Activated naive CD4-positive, alpha-beta T cell treated with anti-CD3 and anti-CD28 coated beads, Interleukin-2, amount 50 U/mL, for 24 hours (primary cell): ENCODE measurements around the gene EPN3.

Experiments used
- H3K27ac Mint-ChIP-seq: one replicate; pipeline ENCODE4 v1.8.0; 2021; ENCODE audit warnings: mild to moderate bottlenecking, mixed read lengths
- H3K27me3 Mint-ChIP-seq: one replicate; pipeline ENCODE4 v1.8.0; 2021; ENCODE audit warnings: mixed read lengths
- H3K36me3 Mint-ChIP-seq: one replicate; pipeline ENCODE4 v1.8.0; 2021; ENCODE audit warnings: mixed read lengths
- H3K4me1 Mint-ChIP-seq: one replicate; pipeline ENCODE4 v1.8.0; 2021; ENCODE audit warnings: mixed read lengths
- H3K4me3 Mint-ChIP-seq: one replicate; pipeline ENCODE4 v1.8.0; 2021; ENCODE audit warnings: mild to moderate bottlenecking, mixed read lengths
- H3K9me3 Mint-ChIP-seq: one replicate; pipeline ENCODE4 v1.8.0; 2021; ENCODE audit warnings: mixed read lengths

Gene EPN3

DNA sequence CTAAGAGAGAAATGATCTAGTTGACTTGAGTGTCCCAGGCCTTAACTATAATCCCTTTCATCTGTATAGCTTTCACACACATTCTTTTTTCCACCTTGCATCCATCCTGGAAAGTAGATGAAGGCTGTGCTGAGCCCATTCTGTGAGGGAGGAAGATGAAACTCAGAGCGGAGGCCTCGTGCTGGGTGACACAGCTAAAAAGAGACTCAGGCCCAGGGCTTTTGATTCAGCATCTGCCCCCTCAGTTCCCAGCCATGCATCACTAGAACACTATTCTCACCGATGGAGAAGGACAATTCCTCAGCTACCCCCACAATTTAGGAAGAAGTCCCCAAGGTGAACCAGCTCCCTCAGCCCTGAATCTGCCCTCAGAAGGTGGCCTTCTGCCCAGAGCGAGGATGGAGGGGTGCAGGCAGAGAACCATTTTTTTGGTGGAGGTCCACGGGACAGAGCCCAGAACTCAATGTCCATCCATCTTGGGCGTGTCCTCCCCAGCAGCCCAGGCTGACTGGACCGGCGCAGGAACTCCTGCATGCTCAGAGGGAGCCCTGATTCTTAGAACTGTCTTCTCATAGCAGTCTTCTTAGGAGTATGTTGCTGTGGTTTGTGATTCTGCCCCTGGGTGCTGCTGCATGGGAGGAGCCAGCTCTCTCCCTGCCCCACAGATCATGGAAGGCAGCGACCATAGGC lies 30.1 kb upstream of the EPN3 start:
- no peak overlapping the region for H3K4me3 Mint-ChIP-seq
- no peak overlapping the region for H3K27ac Mint-ChIP-seq
- H3K9me3 Mint-ChIP-seq: no peaks in the 10 kb centered on the region
- peaks cover 2% of the 10 kb centered on the region for H3K27me3 Mint-ChIP-seq
- peaks cover 19% of the 10 kb centered on the region for H3K4me1 Mint-ChIP-seq
- no peaks in the 10 kb centered on the region for H3K36me3 Mint-ChIP-seq

DNA sequence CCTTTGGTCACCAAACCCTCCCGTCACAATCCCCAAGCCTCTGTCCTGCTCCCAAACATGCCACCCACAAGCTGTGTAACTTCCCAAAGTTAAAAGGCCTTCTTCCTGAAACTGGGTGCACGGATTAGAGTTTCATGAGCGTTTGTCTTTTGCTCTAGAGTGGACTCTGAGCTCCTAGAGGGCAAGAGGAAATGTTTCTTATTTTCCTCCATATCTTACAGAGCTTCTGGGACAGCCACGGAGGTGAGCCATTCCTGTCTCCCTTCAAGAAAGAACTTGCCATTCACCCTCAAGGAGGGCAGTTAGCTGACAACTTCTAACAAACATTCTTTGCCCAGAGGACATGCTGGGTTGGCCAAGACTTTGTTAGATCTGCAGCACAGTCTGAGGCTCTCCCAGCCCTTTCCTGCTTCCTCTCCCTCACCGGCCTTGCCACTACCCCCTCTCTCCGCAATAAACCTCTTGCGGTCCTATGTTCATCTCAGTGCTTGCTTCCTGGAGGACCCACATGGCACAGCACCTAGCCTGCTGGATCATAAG lies 26.9 kb upstream of the EPN3 start:
- H3K36me3 Mint-ChIP-seq: no peaks in the 10 kb centered on the region
- H3K9me3 Mint-ChIP-seq: no peaks in the 10 kb centered on the region
- no peak overlapping the region for H3K27ac Mint-ChIP-seq
- no peak overlapping the region for H3K4me3 Mint-ChIP-seq
- H3K27me3 Mint-ChIP-seq: no peaks in the 10 kb centered on the region
- H3K4me1 Mint-ChIP-seq: peaks cover 38% of the 10 kb centered on the region

DNA sequence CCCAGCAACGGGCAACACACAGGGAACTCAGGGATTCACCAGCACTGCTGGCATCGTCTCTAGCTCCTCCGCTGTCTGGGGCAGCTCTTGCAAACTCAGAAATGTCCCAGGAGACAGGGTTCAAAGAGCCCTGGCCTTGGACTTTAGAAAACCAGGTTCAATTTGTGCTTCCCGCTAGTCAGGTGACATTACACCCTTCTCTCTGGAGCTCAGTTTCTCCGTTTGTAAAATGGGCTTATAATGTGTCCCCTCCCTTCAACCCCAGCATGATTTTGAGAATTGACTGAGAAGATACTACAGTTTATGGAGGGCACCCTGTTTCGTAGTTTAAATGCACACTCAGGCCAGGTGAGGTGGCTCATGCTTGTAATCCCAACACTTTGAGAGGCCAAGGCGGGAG lies 26.2 kb upstream of the EPN3 start:
- Mint-ChIP-seq H3K9me3 (no peaks in the 10 kb centered on the region), H3K27ac (no peak overlapping the region), H3K27me3 (no peaks in the 10 kb centered on the region), H3K4me3 (peak overlapping the region; percentile 11), H3K4me1 (peaks cover 44% of the 10 kb centered on the region), H3K36me3 (no peaks in the 10 kb centered on the region)

DNA sequence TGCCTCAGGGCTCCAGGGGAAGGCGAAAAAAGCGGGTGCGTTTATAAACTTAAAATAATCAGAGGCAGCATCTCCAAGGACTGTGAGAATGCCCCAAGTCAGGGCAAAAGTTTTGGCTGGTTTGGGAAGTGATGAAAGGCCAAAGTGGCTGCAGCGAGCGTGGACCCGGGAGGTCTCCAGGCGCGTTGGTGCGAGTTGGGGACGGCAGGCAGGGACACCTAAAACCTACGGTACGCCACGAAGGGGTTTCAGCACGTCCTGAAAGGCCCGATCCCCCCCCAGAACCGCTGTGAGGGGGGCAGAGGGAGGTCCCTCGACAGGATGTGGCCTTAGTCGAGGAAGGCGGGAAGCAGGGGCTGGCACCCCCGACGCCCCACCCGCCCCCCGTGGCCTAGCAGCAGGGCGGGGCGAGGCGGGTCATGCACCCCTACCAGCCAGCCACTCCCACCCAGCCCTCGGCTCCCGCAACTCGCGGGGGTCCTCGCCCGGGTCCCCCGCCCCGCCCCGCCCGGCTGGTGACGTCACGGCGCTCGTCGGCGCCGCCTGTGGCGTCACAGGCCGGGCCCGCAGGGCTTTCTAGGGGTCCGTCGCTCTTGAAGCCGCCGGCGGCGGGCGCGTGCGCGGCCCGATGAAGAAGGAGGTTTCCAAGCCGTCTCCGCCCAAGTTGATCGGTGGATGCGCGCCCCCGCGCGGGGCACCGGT lies 24.5 kb upstream of the EPN3 start, which contains the start of gene MYCBPAP:
MYCBPAP (plus strand) TSS at position 569 of the 702 bp plus-strand sequence. CDS start 236 bp downstream, outside the sequence.
- no peaks in the 10 kb centered on the region for H3K36me3 Mint-ChIP-seq
- peak within 1 kb of the TSS; percentile 91 for H3K4me3 Mint-ChIP-seq
- no peaks in the 10 kb centered on the region for H3K9me3 Mint-ChIP-seq
- H3K27ac Mint-ChIP-seq: peak within 1 kb of the TSS; percentile 63
- H3K27me3 Mint-ChIP-seq: no peaks in the 10 kb centered on the region
- peaks cover 51% of the 10 kb centered on the region for H3K4me1 Mint-ChIP-seq

DNA sequence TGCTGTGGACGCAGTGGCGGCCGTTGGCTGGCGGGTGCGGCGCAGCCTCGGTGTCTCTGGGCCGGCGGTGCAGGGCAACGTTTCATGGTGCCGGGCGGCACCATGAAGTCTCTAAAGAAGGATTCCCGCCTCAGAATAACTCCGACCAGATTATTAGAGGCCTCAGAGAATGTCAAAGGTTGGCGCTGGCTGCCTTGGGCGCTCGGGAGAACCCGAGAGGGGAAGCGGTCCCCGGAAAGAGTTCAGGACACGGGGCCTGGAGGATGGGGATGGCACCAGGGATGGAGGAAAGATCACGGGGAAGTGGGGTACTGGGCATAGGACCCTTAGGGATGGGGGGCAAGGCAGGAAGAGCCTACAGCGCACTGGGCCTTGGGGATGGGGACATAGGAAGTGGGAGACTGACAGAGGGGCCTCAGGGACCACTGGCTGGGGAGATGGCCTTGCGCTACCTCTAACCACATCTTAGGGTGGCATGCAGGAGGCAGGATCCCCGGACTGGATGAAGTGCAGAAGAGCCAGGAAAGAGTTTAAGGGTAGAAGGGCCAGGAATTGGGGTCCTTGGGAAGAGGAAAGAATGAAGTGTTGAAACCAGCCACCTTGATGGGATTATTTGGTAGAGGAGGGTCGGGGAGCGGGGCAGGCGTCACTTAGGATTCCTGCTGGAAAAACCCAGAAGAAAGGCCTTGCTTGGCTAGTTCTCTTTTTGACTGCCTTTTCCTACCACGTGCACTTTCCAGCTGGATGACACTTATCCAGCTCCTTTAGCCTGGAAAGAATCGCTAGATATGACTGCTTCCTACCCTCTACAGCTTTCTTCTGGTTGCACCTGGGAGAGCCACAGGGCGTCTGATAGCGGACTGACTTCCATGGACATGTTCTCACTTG lies 23.7 kb upstream of the EPN3 start:
- H3K4me3 Mint-ChIP-seq: peak overlapping the region; percentile 91
- no peaks in the 10 kb centered on the region for H3K27me3 Mint-ChIP-seq
- no peaks in the 10 kb centered on the region for H3K9me3 Mint-ChIP-seq
- H3K36me3 Mint-ChIP-seq: no peaks in the 10 kb centered on the region
- H3K4me1 Mint-ChIP-seq: peaks cover 47% of the 10 kb centered on the region
- H3K27ac Mint-ChIP-seq: peak overlapping the region; percentile 63

DNA sequence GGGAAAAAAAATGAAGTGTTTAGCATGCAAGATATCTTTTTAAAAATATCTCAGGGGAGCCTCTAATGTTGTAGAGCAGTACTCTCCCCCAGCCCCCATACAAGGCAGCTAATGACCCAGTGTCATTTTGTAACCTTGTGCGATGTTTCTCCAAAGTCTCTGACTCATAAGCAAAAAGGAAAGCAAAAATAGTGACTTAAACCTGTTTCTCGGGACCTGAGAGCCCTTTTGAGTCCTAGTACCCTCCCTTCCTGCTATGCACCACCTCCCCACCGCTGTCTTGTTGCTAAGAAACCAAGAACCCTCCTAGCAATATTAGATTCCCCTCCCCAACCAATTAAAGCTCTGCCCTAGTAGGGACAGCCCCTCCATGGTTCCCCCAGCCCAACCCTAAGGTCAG lies 21.5 kb upstream of the EPN3 start:
- H3K27ac Mint-ChIP-seq: peak overlapping the region; percentile 76
- no peak overlapping the region for H3K4me3 Mint-ChIP-seq
- H3K27me3 Mint-ChIP-seq: no peaks in the 10 kb centered on the region
- peaks cover 33% of the 10 kb centered on the region for H3K4me1 Mint-ChIP-seq
- no peaks in the 10 kb centered on the region for H3K36me3 Mint-ChIP-seq
- no peaks in the 10 kb centered on the region for H3K9me3 Mint-ChIP-seq

DNA sequence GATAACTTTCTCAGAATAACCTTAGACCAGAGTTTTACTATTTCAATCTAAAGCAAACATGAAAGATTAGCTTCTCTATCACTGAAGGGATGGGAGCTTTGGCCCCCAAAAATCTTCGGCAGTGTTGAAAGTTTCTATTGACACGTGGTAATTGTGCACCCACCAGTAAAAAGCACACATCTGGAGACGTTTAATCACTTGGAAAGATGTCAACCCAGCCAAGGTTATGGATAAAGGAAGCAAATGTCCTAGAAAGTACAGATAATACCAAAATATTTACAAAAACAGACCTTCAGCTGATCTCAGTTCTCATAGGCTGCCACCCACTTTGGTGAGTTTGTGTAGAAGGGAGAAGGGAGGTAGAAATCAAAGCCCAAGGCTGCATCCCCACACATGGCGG lies 19.0 kb upstream of the EPN3 start:
- Mint-ChIP-seq H3K4me3 (no peak overlapping the region), H3K27ac (no peak overlapping the region), H3K4me1 (peaks cover 39% of the 10 kb centered on the region), H3K9me3 (no peaks in the 10 kb centered on the region), H3K36me3 (no peaks in the 10 kb centered on the region), H3K27me3 (no peaks in the 10 kb centered on the region)

DNA sequence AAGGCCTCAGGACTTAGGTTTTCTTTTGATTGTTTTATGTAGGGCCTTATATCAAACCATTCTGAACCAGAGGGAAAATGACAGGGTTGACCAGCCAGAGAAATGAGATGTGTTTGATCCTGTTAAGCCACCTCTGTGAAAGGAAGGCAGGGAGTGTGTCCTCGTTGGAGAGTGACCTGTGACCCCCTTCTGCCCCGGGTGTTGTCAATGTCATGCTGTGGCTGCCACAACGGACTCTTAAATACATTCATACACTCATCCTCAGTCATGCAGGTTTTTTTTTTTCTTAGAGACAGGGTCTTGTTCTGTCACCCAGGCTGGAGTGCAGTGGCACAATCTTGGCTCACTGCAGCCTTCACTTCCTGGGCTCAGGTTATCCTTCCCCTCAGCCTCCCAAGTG lies 18.1 kb upstream of the EPN3 start:
- H3K36me3 Mint-ChIP-seq: no peaks in the 10 kb centered on the region
- peaks cover 31% of the 10 kb centered on the region for H3K4me1 Mint-ChIP-seq
- H3K27ac Mint-ChIP-seq: no peak overlapping the region
- H3K9me3 Mint-ChIP-seq: no peaks in the 10 kb centered on the region
- H3K4me3 Mint-ChIP-seq: no peak overlapping the region
- no peaks in the 10 kb centered on the region for H3K27me3 Mint-ChIP-seq

DNA sequence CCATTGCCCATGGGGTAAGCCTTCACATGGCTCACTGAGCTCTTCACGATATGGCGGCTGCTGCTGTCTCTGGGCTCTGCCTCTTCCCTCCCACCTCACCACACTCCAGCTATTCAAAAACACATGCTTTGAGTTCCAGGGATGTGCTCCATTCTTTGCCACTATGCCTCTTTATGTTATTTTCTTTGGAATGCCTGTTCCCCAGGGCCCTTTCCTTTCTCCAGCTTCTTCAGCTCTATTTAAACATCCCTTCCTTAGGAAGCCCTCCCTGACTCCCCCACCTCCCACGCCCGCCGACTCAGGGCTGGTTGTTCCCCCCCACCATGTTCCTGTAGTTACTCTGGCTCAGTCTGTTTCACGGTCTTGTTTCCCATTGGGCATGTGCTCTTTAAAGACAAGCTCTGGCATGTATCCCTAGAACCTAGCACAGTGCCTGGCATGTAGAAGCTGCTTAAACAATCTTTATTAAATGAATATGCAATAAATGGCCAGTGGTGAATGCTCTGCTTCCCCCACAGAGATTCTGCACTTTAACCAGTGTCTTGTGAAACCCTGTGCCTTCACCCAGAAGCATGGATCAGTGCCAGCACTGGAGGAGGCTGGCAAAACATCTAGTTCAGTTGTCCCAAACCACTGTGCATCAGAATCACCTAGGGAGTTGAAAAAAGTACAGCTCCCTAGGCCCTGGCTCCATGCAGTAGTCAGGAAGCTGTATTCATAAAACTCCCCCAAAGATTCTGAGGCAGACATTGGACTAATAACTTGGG lies 17.4 kb upstream of the EPN3 start:
- peaks cover 26% of the 10 kb centered on the region for H3K4me1 Mint-ChIP-seq

DNA sequence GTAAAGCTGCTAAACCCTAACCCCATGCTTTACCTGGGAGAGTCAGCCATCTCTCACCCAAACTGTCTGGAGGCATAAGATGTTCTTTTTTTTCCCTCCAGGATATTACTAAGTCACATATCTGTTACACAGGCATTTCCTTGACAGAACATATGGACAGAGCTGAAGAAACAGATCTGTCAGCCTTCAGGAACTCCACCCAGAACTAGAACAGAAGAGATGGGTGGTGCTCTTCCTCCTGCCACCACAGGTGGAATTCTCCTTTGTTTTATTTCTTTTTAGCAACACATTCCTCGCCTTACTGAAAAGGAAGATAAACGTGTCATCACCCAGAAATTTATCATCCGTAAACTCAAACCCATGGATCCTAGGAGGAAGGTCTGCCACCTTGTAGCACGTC lies 15.5 kb upstream of the EPN3 start:
- Mint-ChIP-seq H3K4me3 (no peak overlapping the region), H3K4me1 (peaks cover 11% of the 10 kb centered on the region), H3K36me3 (no peaks in the 10 kb centered on the region), H3K27me3 (no peaks in the 10 kb centered on the region), H3K27ac (no peak overlapping the region), H3K9me3 (no peaks in the 10 kb centered on the region)

More for the DNA sequence above, 17.4 kb upstream of the EPN3 start:
- Mint-ChIP-seq H3K27me3 (no peaks in the 10 kb centered on the region), H3K36me3 (no peaks in the 10 kb centered on the region), H3K27ac (no peak overlapping the region), H3K9me3 (no peaks in the 10 kb centered on the region), H3K4me3 (no peak overlapping the region)

DNA sequence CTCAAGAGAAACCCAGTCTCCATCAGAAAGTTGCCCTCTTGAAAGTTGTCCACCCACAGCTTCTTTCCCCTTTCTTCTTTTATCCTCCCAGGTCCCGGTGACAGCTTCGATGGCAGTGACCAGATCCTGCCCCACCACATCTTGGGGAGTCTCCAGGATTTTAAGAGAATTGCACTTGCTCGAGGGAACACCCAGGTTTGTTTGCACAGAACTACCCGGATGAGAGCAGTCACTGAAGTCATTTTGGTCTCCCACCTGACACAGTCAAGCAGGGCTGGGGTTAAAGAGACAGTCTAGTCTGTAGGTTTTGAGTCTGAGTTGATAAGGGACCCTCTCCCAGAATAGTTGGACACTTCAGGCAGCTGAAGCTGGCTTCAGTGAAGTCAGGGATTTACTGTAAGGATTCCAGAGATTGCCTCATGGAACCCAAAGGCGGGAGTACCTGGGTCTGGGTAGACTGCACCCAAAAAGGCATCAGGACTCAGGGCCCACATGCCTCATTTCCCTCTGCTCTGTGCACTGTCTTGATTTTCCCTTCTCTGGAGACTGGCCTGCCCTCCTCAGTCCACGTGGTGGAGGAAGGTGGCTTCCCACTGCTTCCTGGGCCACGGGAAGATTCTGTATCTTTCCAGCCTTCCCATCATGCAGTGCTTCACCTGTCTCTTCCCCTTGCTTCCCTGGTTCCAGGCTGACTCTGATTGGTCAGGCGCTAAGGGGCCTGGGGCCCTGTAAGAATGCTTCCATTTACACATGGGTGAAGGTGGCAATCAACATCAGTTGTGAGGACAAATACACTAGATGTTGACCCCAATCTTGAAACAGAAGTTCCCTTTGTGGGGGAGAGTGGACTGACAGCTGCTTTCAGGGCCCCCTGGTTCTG lies 14.8 kb upstream of the EPN3 start:
- Mint-ChIP-seq H3K27ac (no peak overlapping the region), H3K9me3 (no peaks in the 10 kb centered on the region), H3K4me3 (no peak overlapping the region), H3K36me3 (no peaks in the 10 kb centered on the region), H3K4me1 (peaks cover 11% of the 10 kb centered on the region), H3K27me3 (no peaks in the 10 kb centered on the region)

DNA sequence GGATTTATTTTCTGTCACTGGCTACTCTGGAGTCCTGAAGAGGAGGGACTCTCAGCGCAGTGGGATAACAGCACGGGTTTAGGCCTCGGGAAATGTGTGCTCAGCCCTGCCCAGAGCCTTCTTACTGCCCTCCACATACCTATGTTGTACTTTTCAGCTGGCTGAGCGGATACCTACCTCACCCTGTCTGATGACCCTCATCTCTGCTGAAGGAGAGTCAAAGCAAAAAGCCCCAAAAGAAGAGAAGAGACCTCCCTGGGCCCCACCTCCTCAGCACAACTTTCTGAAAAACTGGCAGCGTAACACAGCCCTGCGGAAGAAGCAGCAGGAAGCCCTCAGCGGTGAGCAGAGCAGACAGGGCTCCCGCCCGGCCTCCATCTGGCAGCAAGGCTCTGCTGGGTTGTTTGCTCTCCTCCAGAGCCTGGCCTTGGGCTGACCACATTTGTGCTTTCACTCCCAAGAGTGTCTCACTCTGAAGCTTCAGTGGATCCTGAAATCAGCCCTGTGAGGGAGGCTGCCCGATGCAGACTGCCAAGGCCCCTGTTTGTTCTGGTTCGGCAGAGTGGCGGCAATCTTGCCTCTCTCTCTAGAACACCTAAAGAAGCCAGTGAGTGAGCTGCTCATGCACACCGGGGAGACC lies 14.0 kb upstream of the EPN3 start:
- Mint-ChIP-seq H3K27me3 (no peaks in the 10 kb centered on the region), H3K4me1 (peaks cover 11% of the 10 kb centered on the region), H3K9me3 (no peaks in the 10 kb centered on the region), H3K27ac (no peak overlapping the region), H3K36me3 (no peaks in the 10 kb centered on the region), H3K4me3 (no peak overlapping the region)

DNA sequence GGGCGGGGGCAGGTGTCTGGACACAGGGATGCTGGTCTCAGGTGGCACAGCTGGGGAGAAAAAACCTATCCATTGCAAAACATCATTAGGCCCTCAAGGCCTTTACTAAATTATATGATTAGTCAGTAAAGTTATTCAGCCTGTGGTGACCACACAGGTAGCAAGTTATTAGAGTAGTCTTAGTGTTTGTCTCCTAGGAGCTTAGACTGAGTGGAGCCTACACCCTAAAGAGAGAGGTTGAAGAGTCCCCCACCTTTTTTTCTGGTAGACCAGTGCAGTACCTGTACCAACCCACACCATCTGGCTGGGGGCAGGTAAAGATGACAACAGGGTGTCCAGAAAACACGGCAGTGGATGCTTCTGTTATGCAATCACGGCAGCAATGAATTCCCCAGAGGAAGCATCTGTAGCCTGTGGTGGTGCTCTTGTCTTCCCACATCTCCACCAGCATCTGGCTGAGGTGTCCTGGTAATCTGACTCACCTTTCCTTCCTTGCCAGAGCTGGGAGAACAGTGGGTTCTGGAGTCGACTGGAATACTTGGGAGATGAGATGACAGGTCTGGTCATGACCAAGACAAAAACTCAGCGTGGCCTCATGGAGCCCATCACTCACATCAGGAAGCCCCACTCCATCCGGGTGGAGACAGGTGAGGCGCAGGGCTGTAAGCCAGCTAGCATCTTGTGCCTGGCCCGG lies 13.2 kb upstream of the EPN3 start:
- no peaks in the 10 kb centered on the region for H3K9me3 Mint-ChIP-seq
- H3K27ac Mint-ChIP-seq: no peak overlapping the region
- H3K4me1 Mint-ChIP-seq: peaks cover 11% of the 10 kb centered on the region
- H3K4me3 Mint-ChIP-seq: no peak overlapping the region
- H3K27me3 Mint-ChIP-seq: no peaks in the 10 kb centered on the region
- no peaks in the 10 kb centered on the region for H3K36me3 Mint-ChIP-seq
